Ascending aorta (tissue), 2 donors: Measurements from ENCODE around the gene APBA3. TPM values are rescaled to one million over a fixed set of nuclear protein-coding genes. Genes with fewer than 3 reads are reported as not detected.

Experiments used
- DNase-seq, 2 donors: peaks; one replicate each; pipeline ENCODE4 v3.0.0-alpha.2; 2019; ENCODE audit warnings: low spot score in 2 of 2
- H3K27ac ChIP-seq, 2 donors: fragments of 200-600 bp; sonication (generic); one replicate each; pipeline ENCODE4 v1.5.1; 2016 to 2017; ENCODE audit warnings: mild to moderate bottlenecking in 1 of 2
- H3K27me3 ChIP-seq: fragments of 200-600 bp; sonication (generic); one replicate; pipeline ENCODE4 v1.5.1; 2017
- H3K36me3 ChIP-seq, 2 donors: fragments of 200-600 bp; sonication (generic); one replicate each; pipeline ENCODE4 v1.5.1; 2016
- H3K4me1 ChIP-seq, 2 donors: fragments of 200-600 bp; sonication (generic); one replicate each; pipeline ENCODE4 v1.5.1; 2016 to 2017; ENCODE audit warnings: mild to moderate bottlenecking in 1 of 2
- H3K4me3 ChIP-seq, 2 donors: fragments of 200-600 bp; sonication (generic); one replicate each; pipeline ENCODE4 v1.5.1; 2016 to 2017; ENCODE audit warnings: mild to moderate bottlenecking in 1 of 2
- H3K9me3 ChIP-seq, 2 donors: fragments of 200-600 bp; sonication (generic); one replicate each; pipeline ENCODE4 v1.5.1; 2016
- intact Hi-C: fragments of 100-400 bp; cut with DNase I; formaldehyde crosslinking; loops from one replicate; pipeline ENCODE4 v1.15.1; 2023
- total RNA-seq: library from RNA; depleted of rRNA; stranded (reverse); fragments of >200 nt; gene quantifications from one replicate; pipeline ENCODE4 v1.1.0, GENCODE V29; 2016
- TF ChIP-seq, protein P1 (sequence below), 3 experiments: fragments of 200-600 bp in 2 of 3; fragments of 450-650 bp in 1 of 3; sonication (generic) in 2 of 3; IDR thresholded peaks; one replicate each; pipeline ENCODE4 v1.5.1; 2016 to 2019; ENCODE audit warnings: antibody characterized with exemption in 3 of 3, mild to moderate bottlenecking in 1 of 3, moderate library complexity in 1 of 3

APBA3 gene
- total RNA-seq, 1 donor from 2014 or later, result 58.9 TPM

DNA sequence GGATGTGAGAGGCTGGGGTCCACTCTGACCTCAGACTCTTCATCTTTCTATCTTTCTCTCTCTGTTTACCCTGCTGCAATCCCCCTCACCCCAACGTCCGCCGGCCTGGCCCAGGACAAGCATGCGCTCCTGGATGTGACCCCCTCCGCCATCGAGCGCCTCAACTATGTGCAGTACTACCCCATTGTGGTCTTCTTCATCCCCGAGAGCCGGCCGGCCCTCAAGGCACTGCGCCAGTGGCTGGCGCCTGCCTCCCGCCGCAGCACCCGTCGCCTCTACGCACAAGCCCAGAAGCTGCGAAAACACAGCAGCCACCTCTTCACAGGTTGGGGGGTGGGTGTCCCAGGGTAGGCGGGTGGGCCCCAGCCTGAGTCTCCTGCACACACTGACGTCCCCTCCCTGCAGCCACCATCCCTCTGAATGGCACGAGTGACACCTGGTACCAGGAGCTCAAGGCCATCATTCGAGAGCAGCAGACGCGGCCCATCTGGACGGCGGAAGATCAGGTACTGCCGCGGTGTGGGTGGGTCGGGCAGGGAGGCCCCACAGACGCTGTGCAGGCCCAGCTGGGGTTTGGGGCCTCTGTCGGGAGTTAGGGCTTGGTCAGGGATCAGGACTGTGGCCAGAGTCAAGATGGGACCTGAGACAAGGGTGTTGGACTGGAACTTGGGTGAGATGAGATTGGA, 15.0 kb downstream of the APBA3 start:
- H3K36me3 ChIP-seq, result peaks cover 16 to 20% of the 10 kb centered on the region in 2 donors
- DNase-seq, result no peak
- intact Hi-C loops, result no loop called here

DNA sequence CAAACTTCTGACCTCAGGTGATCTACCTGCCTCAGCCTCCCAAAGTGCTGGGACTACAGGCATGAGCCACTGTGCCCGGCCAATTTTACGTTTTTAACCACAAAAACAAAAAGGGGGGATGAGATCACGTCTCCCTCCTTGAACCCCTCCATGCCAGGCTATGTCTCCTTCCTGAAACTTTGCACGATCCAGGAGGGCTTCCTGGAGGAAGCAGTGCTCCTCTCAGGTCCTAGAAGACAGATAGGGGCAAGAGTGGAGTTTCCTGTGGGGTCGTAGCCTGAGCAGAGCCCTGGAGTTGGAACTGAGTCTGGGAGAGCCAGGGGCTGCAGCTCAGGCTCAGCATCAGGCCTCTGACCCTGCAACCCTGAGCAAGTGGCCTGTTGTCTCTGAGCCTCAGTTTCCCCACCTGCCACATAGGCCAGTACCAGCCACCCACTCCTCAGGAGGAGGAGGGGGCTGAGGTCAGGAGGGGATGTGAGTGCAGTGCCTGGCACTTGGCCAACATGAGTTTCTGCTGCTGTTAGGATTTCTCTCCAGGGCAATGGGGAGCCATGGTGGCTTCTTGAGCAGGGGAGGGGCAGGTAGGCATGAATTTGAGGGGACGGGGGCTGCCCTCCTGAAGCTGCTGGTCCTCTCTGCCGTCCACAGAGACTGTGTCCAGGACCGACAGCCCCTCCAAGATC, 16.0 kb downstream of the APBA3 start:
- Histone ChIP-seq H3K4me3 (no peak overlapping the region), H3K9me3 (no peaks in the 10 kb centered on the region), H3K27me3 (no peaks in the 10 kb centered on the region), H3K4me1 (no peaks in the 10 kb centered on the region), H3K36me3 (peaks cover 6 to 10% of the 10 kb centered on the region in 2 donors), H3K27ac (no peak overlapping the region)
- no peak for DNase-seq
- TF ChIP-seq, protein P1, sequence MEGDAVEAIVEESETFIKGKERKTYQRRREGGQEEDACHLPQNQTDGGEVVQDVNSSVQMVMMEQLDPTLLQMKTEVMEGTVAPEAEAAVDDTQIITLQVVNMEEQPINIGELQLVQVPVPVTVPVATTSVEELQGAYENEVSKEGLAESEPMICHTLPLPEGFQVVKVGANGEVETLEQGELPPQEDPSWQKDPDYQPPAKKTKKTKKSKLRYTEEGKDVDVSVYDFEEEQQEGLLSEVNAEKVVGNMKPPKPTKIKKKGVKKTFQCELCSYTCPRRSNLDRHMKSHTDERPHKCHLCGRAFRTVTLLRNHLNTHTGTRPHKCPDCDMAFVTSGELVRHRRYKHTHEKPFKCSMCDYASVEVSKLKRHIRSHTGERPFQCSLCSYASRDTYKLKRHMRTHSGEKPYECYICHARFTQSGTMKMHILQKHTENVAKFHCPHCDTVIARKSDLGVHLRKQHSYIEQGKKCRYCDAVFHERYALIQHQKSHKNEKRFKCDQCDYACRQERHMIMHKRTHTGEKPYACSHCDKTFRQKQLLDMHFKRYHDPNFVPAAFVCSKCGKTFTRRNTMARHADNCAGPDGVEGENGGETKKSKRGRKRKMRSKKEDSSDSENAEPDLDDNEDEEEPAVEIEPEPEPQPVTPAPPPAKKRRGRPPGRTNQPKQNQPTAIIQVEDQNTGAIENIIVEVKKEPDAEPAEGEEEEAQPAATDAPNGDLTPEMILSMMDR (IDR thresholded peaks at IDR 0.05), result no peak
- intact Hi-C loops, result no loop called here

More for the DNA sequence above, 15.0 kb downstream of the APBA3 start:
- no peak overlapping the region for H3K4me3 ChIP-seq
- no peak overlapping the region for H3K27ac ChIP-seq
- H3K9me3 ChIP-seq, result no peaks in the 10 kb centered on the region
- no peaks in the 10 kb centered on the region for H3K27me3 ChIP-seq
- TF ChIP-seq, protein P1 (IDR thresholded peaks at IDR 0.05), result no peak
- H3K4me1 ChIP-seq, result no peaks in the 10 kb centered on the region

GRCh38 chr19:3743486-3743885, 18.0 kb downstream of the APBA3 start:
- Histone ChIP-seq H3K36me3 (no peaks in the 10 kb centered on the region), H3K27ac (no peak overlapping the region), H3K4me3 (no peak overlapping the region), H3K4me1 (no peaks in the 10 kb centered on the region), H3K27me3 (no peaks in the 10 kb centered on the region), H3K9me3 (no peaks in the 10 kb centered on the region)
- TF ChIP-seq, protein P1 (IDR thresholded peaks at IDR 0.05), result no peak
- intact Hi-C loops, result no loop called here
- DNase-seq, result no peak

GRCh38 chr19:3740431-3740830, 21.1 kb downstream of the APBA3 start:
- Histone ChIP-seq H3K27ac (no peak overlapping the region), H3K36me3 (no peaks in the 10 kb centered on the region), H3K4me1 (no peaks in the 10 kb centered on the region), H3K4me3 (no peak overlapping the region), H3K27me3 (no peaks in the 10 kb centered on the region), H3K9me3 (no peaks in the 10 kb centered on the region)
- intact Hi-C loops, result no loop called here
- DNase-seq, result no peak
- TF ChIP-seq, protein P1 (IDR thresholded peaks at IDR 0.05), result no peak

DNA sequence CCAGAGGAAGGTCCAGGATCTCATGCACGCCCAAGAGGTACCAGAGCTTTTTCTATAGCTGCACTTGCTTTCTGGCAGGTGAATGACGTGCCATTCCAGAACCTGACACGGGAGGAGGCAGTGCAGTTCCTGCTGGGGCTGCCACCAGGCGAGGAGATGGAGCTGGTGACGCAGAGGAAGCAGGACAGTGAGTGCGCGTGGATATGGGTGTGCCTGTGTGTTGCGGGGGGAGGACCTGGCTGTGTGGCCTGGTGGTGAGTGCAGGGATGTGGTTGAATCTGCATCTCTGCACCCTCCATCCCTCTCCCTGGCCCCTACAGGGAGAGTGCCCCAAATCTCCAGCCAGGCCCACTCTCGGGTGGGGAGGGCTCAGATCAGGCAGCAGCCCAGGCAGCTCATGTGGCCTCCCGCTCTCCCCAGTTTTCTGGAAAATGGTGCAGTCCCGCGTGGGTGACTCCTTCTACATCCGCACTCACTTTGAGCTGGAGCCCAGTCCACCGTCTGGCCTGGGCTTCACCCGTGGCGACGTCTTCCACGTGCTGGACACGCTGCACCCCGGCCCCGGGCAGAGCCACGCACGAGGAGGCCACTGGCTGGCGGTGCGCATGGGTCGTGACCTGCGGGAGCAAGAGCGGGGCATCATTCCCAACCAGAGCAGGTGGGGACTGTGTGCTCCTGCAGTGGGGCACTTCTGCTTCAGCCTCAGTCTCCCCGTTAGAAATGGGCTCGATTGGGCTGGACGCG, 22.8 kb downstream of the APBA3 start:
- Histone ChIP-seq H3K27ac (no peak overlapping the region), H3K4me3 (no peak overlapping the region), H3K27me3 (no peaks in the 10 kb centered on the region), H3K9me3 (no peaks in the 10 kb centered on the region), H3K4me1 (no peaks in the 10 kb centered on the region), H3K36me3 (no peaks in the 10 kb centered on the region)
- TF ChIP-seq, protein P1 (IDR thresholded peaks at IDR 0.05), result no peak
- DNase-seq, result no peak
- intact Hi-C loops, result no loop called here
